Colon (tissue), 2 donors: ENCODE results near the gene MACROD1.

Experiments used
- FAIRE-seq: peaks from 2 replicates; lab custom pipeline; 2012; peaks lifted over from hg19 to GRCh38; lab: Jason Lieb, UNC
- donor health status: control.
- donor health status: control.

The MACROD1 gene

GRCh38 chr11:64150481-64151239, 15.3 kb downstream of the MACROD1 start:
- FAIRE-seq, result no peak

GRCh38 chr11:64150051-64150450, 15.9 kb downstream of the MACROD1 start:
- FAIRE-seq, result no peak

GRCh38 chr11:64148917-64149617, 16.8 kb downstream of the MACROD1 start:
- no peak for FAIRE-seq

- FAIRE-seq, result no peak
Observed at GRCh38 chr11:64148226-64148916, 17.5 kb downstream of the MACROD1 start.

- FAIRE-seq, result no peak
Observed at GRCh38 chr11:64146036-64146955, 19.6 kb downstream of the MACROD1 start.

- no peak for FAIRE-seq
Observed at GRCh38 chr11:64144587-64145472, 21.1 kb downstream of the MACROD1 start.

- no peak for FAIRE-seq
Observed at GRCh38 chr11:64141081-64141783, 24.7 kb downstream of the MACROD1 start.

GRCh38 chr11:64140082-64140481, 25.8 kb downstream of the MACROD1 start:
- FAIRE-seq, result no peak

- no peak for FAIRE-seq
Observed at GRCh38 chr11:64139049-64139448, 26.9 kb downstream of the MACROD1 start.

- FAIRE-seq, result no peak
Observed at GRCh38 chr11:64138398-64138797, 27.5 kb downstream of the MACROD1 start.

- FAIRE-seq, result no peak
Observed at GRCh38 chr11:64136765-64137441, 29.0 kb downstream of the MACROD1 start.

- no peak for FAIRE-seq
Observed at GRCh38 chr11:64135711-64136110, 30.2 kb downstream of the MACROD1 start.

- FAIRE-seq, result no peak
Observed at GRCh38 chr11:64134963-64135362, 30.9 kb downstream of the MACROD1 start.

GRCh38 chr11:64132982-64133705, 32.8 kb downstream of the MACROD1 start:
- no peak for FAIRE-seq

GRCh38 chr11:64132191-64132771, 33.6 kb downstream of the MACROD1 start:
- no peak for FAIRE-seq

GRCh38 chr11:64131683-64132190, 34.2 kb downstream of the MACROD1 start:
- no peak for FAIRE-seq

- no peak for FAIRE-seq
Observed at GRCh38 chr11:64130618-64131017, 35.3 kb downstream of the MACROD1 start.

GRCh38 chr11:64129403-64129802, 36.5 kb downstream of the MACROD1 start:
- FAIRE-seq, result no peak
